Measurements from ENCODE around the gene CABLES2.

GRCh38 chr20:62339647-62340062 lies 67.4 kb downstream of the CABLES2 start:
- TF ChIP-seq CTCF (IDR thresholded peaks at IDR 0.05; ENCODE audit: extremely low read depth in 1 of 2, insufficient read depth in 1 of 2, low read depth in 1 of 2, low read length in 2 of 2) (no peak), POLR2A (IDR thresholded peaks at IDR 0.05; ENCODE audit: low read depth, low read length) (no peak), GATA2 (IDR thresholded peaks at IDR 0.05; ENCODE audit: insufficient read depth, insufficient read length, low read depth, low read length) (no peak), EZH2 (IDR thresholded peaks at IDR 0.05; ENCODE audit: borderline replicate concordance, low read depth, low read length, severe bottlenecking) (no peak), FOS (IDR thresholded peaks at IDR 0.05; ENCODE audit: borderline replicate concordance, insufficient read depth, low read length) (no peak), MYC (IDR thresholded peaks at IDR 0.05; ENCODE audit: low read depth, low read length) (no peak), POLR2AphosphoS5 (IDR thresholded peaks at IDR 0.05; ENCODE audit: insufficient read depth, low read depth, low read length) (no peak), MAX (IDR thresholded peaks at IDR 0.05; ENCODE audit: insufficient read depth, insufficient read length) (no peak), JUN (IDR thresholded peaks at IDR 0.05; ENCODE audit: borderline replicate concordance, insufficient read depth, insufficient read length, low read depth) (no peak)
